H1 (cell line): ENCODE results near the gene SMIM41. TPM values are rescaled to one million over a fixed set of nuclear protein-coding genes. Genes with fewer than 3 reads are reported as not detected.
A peak's percentile ranks its signal among the peaks of the same experiment; 100 is the strongest.

Experiments used
- CTCF ChIA-PET: fragments of 300-600 bp; sonication (Branson Sonifier 250); formaldehyde crosslinking; loops from one replicate; lab custom pipeline; 2021; ENCODE audit not compliant: partially characterized antibody; lab: Charles Lee
- POLR2A ChIA-PET: fragments of 300-600 bp; sonication (Branson Sonifier 250); formaldehyde crosslinking; loops from one replicate; lab custom pipeline; 2021; ENCODE audit warnings: inconsistent platforms; ENCODE audit not compliant: partially characterized antibody; lab: Charles Lee
- DNase-seq, 2 experiments: peaks; one replicate each; pipeline versions ENCODE4 v3.0.0 to v3.0.0-alpha.2; 2010 to 2022; ENCODE audit warnings: low spot score in 2 of 2, low read depth in 1 of 2, mixed read lengths in 1 of 2
- FAIRE-seq: peaks from 2 replicates; lab custom pipeline; 2011; peaks lifted over from hg19 to GRCh38; lab: Jason Lieb, UNC
- H2AFZ ChIP-seq: 2 replicates; pipeline ENCODE4 v1.8.1; 2012; ENCODE audit warnings: low read length, inconsistent platforms
- H2AK5ac ChIP-seq: 2 replicates; pipeline ENCODE4 v1.6.1; 2013; ENCODE audit warnings: low read depth, low read length
- H2BK120ac ChIP-seq: replicated peaks from 2 replicates; pipeline ENCODE3; 2013; ENCODE audit warnings: low read depth, low read length, inconsistent platforms
- H2BK12ac ChIP-seq: 2 replicates; pipeline ENCODE4 v1.6.1; 2013; ENCODE audit warnings: low read depth, low read length
- H2BK15ac ChIP-seq: 2 replicates; pipeline ENCODE4 v1.6.1; 2013; ENCODE audit warnings: low read length
- H2BK20ac ChIP-seq: 2 replicates; pipeline ENCODE4 v1.6.1; 2013; ENCODE audit warnings: low read length
- H2BK5ac ChIP-seq: 2 replicates; pipeline ENCODE4 v1.6.1; 2013; ENCODE audit warnings: low read depth, low read length
- H3K14ac ChIP-seq: 2 replicates; pipeline ENCODE4 v1.6.1; 2013; ENCODE audit warnings: inconsistent platforms; ENCODE audit not compliant: insufficient read length
- H3K18ac ChIP-seq: 2 replicates; pipeline ENCODE4 v1.6.1; 2013; ENCODE audit warnings: low read length; ENCODE audit errors: extremely low read depth
- H3K23ac ChIP-seq: 2 replicates; pipeline ENCODE4 v1.6.1; 2013; ENCODE audit warnings: inconsistent platforms; ENCODE audit not compliant: insufficient read length
- H3K23me2 ChIP-seq: 2 replicates; pipeline ENCODE4 v1.6.1; 2013; ENCODE audit warnings: low read depth, low read length
- H3K27ac ChIP-seq: 2 replicates; pipeline ENCODE4 v1.6.1; 2011; ENCODE audit warnings: low read depth, low read length, inconsistent platforms
- H3K27me3 ChIP-seq, 4 experiments: replicated peaks in 1 of 4; 1 replicate in 1 of 4; 2 replicates in 3 of 4; pipeline versions ENCODE4 v1.6.1 to v1.8.1; 2011 to 2013; ENCODE audit warnings: low read length in 3 of 4, mild to moderate bottlenecking in 3 of 4, inconsistent platforms in 2 of 4, mixed read lengths in 2 of 4, moderate library complexity in 1 of 4; ENCODE audit not compliant: control insufficient read depth in 3 of 4, insufficient read depth in 3 of 4; ENCODE audit errors: extremely low read depth in 1 of 4
- H3K36me3 ChIP-seq, 4 experiments: 2 replicates each; pipeline versions ENCODE4 v1.6.1 to v1.8.1; 2011 to 2013; ENCODE audit warnings: mild to moderate bottlenecking in 4 of 4, low read length in 3 of 4, moderate library complexity in 2 of 4, control low read depth in 1 of 4, inconsistent platforms in 1 of 4; ENCODE audit not compliant: insufficient read depth in 4 of 4, control insufficient read depth in 2 of 4
- H3K4ac ChIP-seq: replicated peaks from 2 replicates; pipeline ENCODE3; 2013; ENCODE audit warnings: low read length, low read depth, mixed read lengths, inconsistent platforms; ENCODE audit not compliant: insufficient read length
- H3K4me1 ChIP-seq, 4 experiments: replicated peaks in 1 of 4; 1 replicate in 1 of 4; 2 replicates in 3 of 4; pipeline versions ENCODE4 v1.6.1 to v1.8.1; 2011 to 2013; ENCODE audit warnings: low read length in 3 of 4, inconsistent platforms in 2 of 4, mixed read lengths in 1 of 4; ENCODE audit not compliant: insufficient read depth in 4 of 4, control insufficient read depth in 3 of 4
- H3K4me2 ChIP-seq, 2 experiments: 2 replicates each; pipeline versions ENCODE4 v1.6.1 to v1.8.1; 2011 to 2013; ENCODE audit warnings: low read depth in 2 of 2, low read length in 2 of 2, control low read depth in 1 of 2, inconsistent platforms in 1 of 2, mild to moderate bottlenecking in 1 of 2; ENCODE audit not compliant: insufficient read depth in 1 of 2
- H3K4me3 ChIP-seq, 4 experiments: fragments of 200-600, 300-600 bp in 1 of 4; sonication (generic), shearing (Covaris generic), sonication (Bioruptor Twin) in 1 of 4; 2 replicates each; pipeline versions ENCODE4 v1.5.1 to v1.8.1; 2011 to 2016; ENCODE audit warnings: low read length in 4 of 4, low read depth in 3 of 4, control low read depth in 2 of 4, inconsistent platforms in 2 of 4, mild to moderate bottlenecking in 2 of 4, mixed read lengths in 1 of 4, moderate library complexity in 1 of 4; ENCODE audit not compliant: insufficient read depth in 2 of 4; ENCODE audit errors: extremely low read depth in 1 of 4
- H3K56ac ChIP-seq: replicated peaks from 2 replicates; pipeline ENCODE3; 2013; ENCODE audit warnings: low read depth, mild to moderate bottlenecking, mixed read lengths, low read length, inconsistent platforms; ENCODE audit not compliant: insufficient read length
- H3K79me1 ChIP-seq: 2 replicates; pipeline ENCODE4 v1.6.1; 2013; ENCODE audit warnings: low read depth, low read length, control low read depth
- H3K79me2 ChIP-seq, 2 experiments: 2 replicates each; pipeline versions ENCODE4 v1.6.1 to v1.8.1; 2012 to 2013; ENCODE audit warnings: low read length in 2 of 2, mild to moderate bottlenecking in 2 of 2, inconsistent platforms in 1 of 2; ENCODE audit not compliant: insufficient read depth in 2 of 2, control insufficient read depth in 1 of 2
- H3K9ac ChIP-seq, 4 experiments: replicated peaks in 1 of 4; 1 replicate in 1 of 4; 2 replicates in 3 of 4; pipeline versions ENCODE4 v1.6.1 to v1.8.1; 2011 to 2013; ENCODE audit warnings: low read depth in 3 of 4, low read length in 3 of 4, control low read depth in 2 of 4, mild to moderate bottlenecking in 2 of 4, moderate library complexity in 2 of 4, inconsistent platforms in 1 of 4; ENCODE audit errors: extremely low read depth in 1 of 4
- H3K9me3 ChIP-seq, 2 experiments: 2 replicates each; pipeline versions ENCODE4 v1.6.1 to v1.8.1; 2012 to 2013; ENCODE audit warnings: mild to moderate bottlenecking in 2 of 2, moderate library complexity in 2 of 2, control low read depth in 1 of 2, inconsistent platforms in 1 of 2, low read depth in 1 of 2, low read length in 1 of 2, mixed read lengths in 1 of 2; ENCODE audit not compliant: insufficient read depth in 2 of 2
- H4K20me1 ChIP-seq, 2 experiments: replicated peaks in 1 of 2; 2 replicates each; pipeline versions ENCODE3 to v1.8.1; 2011 to 2013; ENCODE audit warnings: inconsistent platforms in 2 of 2, low read length in 2 of 2, mild to moderate bottlenecking in 1 of 2; ENCODE audit not compliant: insufficient read depth in 2 of 2, control insufficient read depth in 1 of 2
- H4K5ac ChIP-seq: 2 replicates; pipeline ENCODE4 v1.6.1; 2013; ENCODE audit warnings: low read length, low read depth, mixed read lengths, inconsistent platforms; ENCODE audit not compliant: insufficient read length
- H4K8ac ChIP-seq: 2 replicates; pipeline ENCODE4 v1.8.0; 2013; ENCODE audit warnings: mild to moderate bottlenecking, moderate library complexity, low read length, inconsistent platforms; ENCODE audit not compliant: insufficient read depth; ENCODE audit errors: extremely low read depth
- H4K91ac ChIP-seq: replicated peaks from 2 replicates; pipeline ENCODE3; 2013; ENCODE audit warnings: low read length, mixed read lengths, inconsistent platforms; ENCODE audit not compliant: insufficient read length
- ATF3 ChIP-seq: IDR thresholded peaks from 2 replicates; pipeline ENCODE4 v1.6.1; 2011; ENCODE audit warnings: low read depth, mild to moderate bottlenecking, low read length; ENCODE audit not compliant: insufficient read depth
- CBX5 ChIP-seq: fragments of 300-800, 300-1000 bp; sonication (generic); IDR thresholded peaks from 2 replicates; pipeline ENCODE4 v1.7.1; 2016; ENCODE audit warnings: antibody characterized with exemption, low read length, low read depth
- CEBPB ChIP-seq: IDR thresholded peaks from 2 replicates; pipeline ENCODE4 v1.6.1; 2012; ENCODE audit warnings: low read depth, low read length
- FOSL1 ChIP-seq: IDR thresholded peaks from 2 replicates; pipeline ENCODE4 v1.6.1; 2011; ENCODE audit warnings: mild to moderate bottlenecking, low read depth, low read length, moderate library complexity; ENCODE audit not compliant: insufficient read depth
- HDAC2 ChIP-seq, 2 experiments: fragments of 300-600 bp in 1 of 2; sonication (generic) in 1 of 2; IDR thresholded peaks; 2 replicates each; pipeline ENCODE4 v1.6.1; 2011 to 2012; ENCODE audit warnings: low read depth in 2 of 2, low read length in 2 of 2, mild to moderate bottlenecking in 2 of 2, moderate library complexity in 2 of 2, borderline replicate concordance in 1 of 2, inconsistent platforms in 1 of 2
- JUN ChIP-seq: IDR thresholded peaks from 2 replicates; pipeline ENCODE4 v1.6.1; 2011; ENCODE audit warnings: low read depth, mild to moderate bottlenecking, improper control_type of control experiment, low read length
- KDM5A ChIP-seq: fragments of 200-600 bp; IDR thresholded peaks from 2 replicates; pipeline ENCODE4 v1.7.1; 2012; ENCODE audit warnings: mild to moderate bottlenecking, low read length, inconsistent platforms, mixed read lengths
- MAFK ChIP-seq: IDR thresholded peaks from 2 replicates; pipeline ENCODE4 v1.6.1; 2012; ENCODE audit warnings: low read depth, mild to moderate bottlenecking, improper control_type of control experiment, low read length
- RFX5 ChIP-seq: IDR thresholded peaks from 2 replicates; pipeline ENCODE4 v1.6.1; 2011; ENCODE audit warnings: low read depth, low read length, improper control_type of control experiment, borderline replicate concordance
- TAF1 ChIP-seq: IDR thresholded peaks from 2 replicates; pipeline ENCODE4 v1.6.1; 2011; ENCODE audit warnings: mild to moderate bottlenecking, low read depth, low read length
- ZNF274 ChIP-seq: IDR thresholded peaks from 2 replicates; pipeline ENCODE4 v1.7.0; 2012; ENCODE audit warnings: low read length, borderline replicate concordance; ENCODE audit errors: extremely low read depth
- WGBS, 2 experiments: shearing (Covaris generic) in 1 of 2; methylation state at CpG; one replicate each; pipeline versions ENCODE4 v1.1.6 to v1.1.7; 2013 to 2015; ENCODE audit warnings: low lambda C conversion rate in 2 of 2, mixed read lengths in 2 of 2, inconsistent platforms in 1 of 2, low coverage in 1 of 2, missing lambda C conversion rate in 1 of 2; ENCODE audit not compliant: insufficient replicate concordance in 2 of 2, insufficient coverage in 1 of 2, insufficient read length in 1 of 2; ENCODE audit errors: extremely low coverage in 1 of 2, missing lambda C conversion rate in 1 of 2; 5-methylcytosine and 5-hydroxymethylcytosine counted together
- polyA plus RNA-seq, 7 experiments: library from polyadenylated mRNA; depleted of rRNA in 3 of 7; stranded (reverse) in 5 of 7; unstranded in 2 of 7; fragments of >200 nt in 5 of 7; fragments of 200-250 nt in 2 of 7; gene quantifications; 1 replicate in 5 of 7; 2 replicates in 1 of 7; 4 replicates in 1 of 7; pipeline versions ENCODE4 v1.2.1 to v1.2.3, GENCODE V29; 2011 to 2013; ENCODE audit warnings: missing spikeins in 2 of 7, mixed read lengths in 2 of 7
- total RNA-seq: library from RNA; stranded (reverse); fragmentation: NEBNext Ultra II Directional; extraction: Animal tissue kit (Norgen Biotek cat#: 25700); gene quantifications from 2 replicates; pipeline ENCODE4 v1.2.1, GENCODE V29; 2021

SMIM41 gene
- total and polyA plus RNA-seq, 2 of the 8 experiments (the other 6 are each of a cell fraction or from before 2014, with no cell fraction given), result 0.28 to 0.98 TPM

- H3K79me1 ChIP-seq, result no peaks in the 10 kb centered on the region
- no peak for FAIRE-seq
- peak overlapping the region; percentile 73; the same call in 1 of the 2 replicates for H3K27ac ChIP-seq
- H4K5ac ChIP-seq, result peak overlapping the region; percentile 39
- 0 out of 2 replicates have a peak overlapping the region, but pooled peaks have one; percentile 61 for H2BK20ac ChIP-seq
- DNase-seq, result no peak
- ChIA-PET CTCF (interaction anchor here (0.8 to 3.3 kb wide), 26 partner anchors 8 to 816 kb away, joined by 3 to 13 read pairs (median 5); partner anchors contain the start of gene KRT85), POLR2A (interaction anchor here (2.1 kb wide), 1 partner anchor 27 kb away, joined by 5 read pairs; no protein-coding TSS in a partner anchor)
- H3K79me2 ChIP-seq, result no peaks in the 10 kb centered on the region
- H4K20me1 ChIP-seq, result no peaks in the 10 kb centered on the region
- H3K27me3 ChIP-seq, result peaks cover 0 to 4% (median 2%) of the 10 kb centered on the region in 4 experiments; a peak in 2 of 7 replicates
- H3K14ac ChIP-seq, result no peak overlapping the region
- H3K4me3 ChIP-seq, result no peak overlapping the region
- H3K36me3 ChIP-seq, result no peaks in the 10 kb centered on the region
- H2BK120ac ChIP-seq, result no peak overlapping the region
- H3K9me3 ChIP-seq, result no peaks in the 10 kb centered on the region
- peak overlapping the region; percentile 90 for H2BK12ac ChIP-seq
- H3K9ac ChIP-seq, result no peak overlapping the region; a peak in 3 of 7 replicates
- H3K4me1 ChIP-seq, result peaks cover 8 to 42% (median 19%) of the 10 kb centered on the region in 4 experiments
- H2AFZ ChIP-seq, result no peak overlapping the region
- peak overlapping the region; percentile 39; the same call in 1 of the 2 replicates for H4K8ac ChIP-seq
- no peak overlapping the region for H3K56ac ChIP-seq
- no peak overlapping the region for H3K23ac ChIP-seq
- H3K4ac ChIP-seq, result peak overlapping the region; percentile 92
- H2AK5ac ChIP-seq, result 0 out of 2 replicates have a peak overlapping the region, but pooled peaks have one; percentile 65
- H4K91ac ChIP-seq, result peak overlapping the region; percentile 67
- H2BK15ac ChIP-seq, result 0 out of 2 replicates have a peak overlapping the region, but pooled peaks have one; percentile 92
- peak overlapping the region; percentile 90 for H3K18ac ChIP-seq
- peak overlapping the region; percentile 95 for H2BK5ac ChIP-seq
- no peak overlapping the region for H3K4me2 ChIP-seq
- no peaks in the 10 kb centered on the region; the same call in 1 of the 2 replicates for H3K23me2 ChIP-seq
- 79% methylated on average over 11 of the region's 14 CpGs; no CpG with 5 or more reads in 1 of the 2 experiments for WGBS, 2 experiments
- TF ChIP-seq ZNF274 (no peak), JUN (no peak), ATF3 (no peak), TAF1 (0 out of 2 replicates have a peak, but pooled peaks have one; percentile 22), RFX5 (no peak), HDAC2 (IDR thresholded peaks at IDR 0.05; ENCODE audit: borderline replicate concordance in 1 of 2, low read depth in 2 of 2, low read length in 2 of 2) (no peak), CBX5 (no peak), FOSL1 (no peak), MAFK (no peak), CEBPB (no peak), KDM5A (no peak)
Observed at GRCh38 chr12:52148464-52149181, 69.1 kb downstream of the SMIM41 start.
